ENCODE results near the gene SERPINH1.

The SERPINH1 gene

DNA sequence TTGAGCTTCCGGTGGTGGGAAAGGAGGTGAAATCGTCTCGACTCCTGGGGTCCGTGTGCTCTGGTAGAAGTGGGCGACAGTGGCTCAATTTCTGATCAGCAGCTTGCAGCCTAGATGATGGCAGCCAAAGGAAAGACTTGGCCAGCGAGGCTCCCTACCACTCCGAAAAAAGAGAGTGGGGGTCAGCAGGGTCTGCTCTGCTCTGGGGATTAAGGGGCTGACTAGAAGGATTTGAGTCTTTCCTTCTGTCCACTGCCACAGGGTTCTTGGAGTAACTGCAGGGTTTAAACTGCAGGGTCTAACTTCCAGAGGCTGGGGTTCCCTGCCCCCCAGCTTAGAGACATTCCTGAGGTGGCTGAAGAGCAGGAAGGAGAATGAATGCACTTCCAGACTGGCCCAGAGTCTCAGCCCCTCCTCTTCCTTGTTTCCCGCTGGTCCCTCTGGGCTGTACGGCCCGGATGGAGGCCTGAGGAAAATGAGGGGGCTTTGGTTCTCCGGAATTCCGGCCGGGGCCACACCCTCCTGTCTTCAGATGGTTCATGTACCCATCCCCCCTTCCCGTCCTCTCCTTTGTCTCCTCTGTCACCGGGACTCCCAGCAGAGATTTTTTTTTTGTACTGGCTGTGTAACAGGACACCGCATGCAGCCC, 907 bp downstream of the SERPINH1 start:
- no peak for DNase-seq (ENCODE audit: low read depth)
- H3K4me3 ChIP-seq (ENCODE audit: low read length): peak overlapping the region; percentile 91
- TF ChIP-seq, protein P1, sequence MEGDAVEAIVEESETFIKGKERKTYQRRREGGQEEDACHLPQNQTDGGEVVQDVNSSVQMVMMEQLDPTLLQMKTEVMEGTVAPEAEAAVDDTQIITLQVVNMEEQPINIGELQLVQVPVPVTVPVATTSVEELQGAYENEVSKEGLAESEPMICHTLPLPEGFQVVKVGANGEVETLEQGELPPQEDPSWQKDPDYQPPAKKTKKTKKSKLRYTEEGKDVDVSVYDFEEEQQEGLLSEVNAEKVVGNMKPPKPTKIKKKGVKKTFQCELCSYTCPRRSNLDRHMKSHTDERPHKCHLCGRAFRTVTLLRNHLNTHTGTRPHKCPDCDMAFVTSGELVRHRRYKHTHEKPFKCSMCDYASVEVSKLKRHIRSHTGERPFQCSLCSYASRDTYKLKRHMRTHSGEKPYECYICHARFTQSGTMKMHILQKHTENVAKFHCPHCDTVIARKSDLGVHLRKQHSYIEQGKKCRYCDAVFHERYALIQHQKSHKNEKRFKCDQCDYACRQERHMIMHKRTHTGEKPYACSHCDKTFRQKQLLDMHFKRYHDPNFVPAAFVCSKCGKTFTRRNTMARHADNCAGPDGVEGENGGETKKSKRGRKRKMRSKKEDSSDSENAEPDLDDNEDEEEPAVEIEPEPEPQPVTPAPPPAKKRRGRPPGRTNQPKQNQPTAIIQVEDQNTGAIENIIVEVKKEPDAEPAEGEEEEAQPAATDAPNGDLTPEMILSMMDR (conservative IDR thresholded peaks at IDR 0.05; ENCODE audit: low read depth, low read length): no peak

DNA sequence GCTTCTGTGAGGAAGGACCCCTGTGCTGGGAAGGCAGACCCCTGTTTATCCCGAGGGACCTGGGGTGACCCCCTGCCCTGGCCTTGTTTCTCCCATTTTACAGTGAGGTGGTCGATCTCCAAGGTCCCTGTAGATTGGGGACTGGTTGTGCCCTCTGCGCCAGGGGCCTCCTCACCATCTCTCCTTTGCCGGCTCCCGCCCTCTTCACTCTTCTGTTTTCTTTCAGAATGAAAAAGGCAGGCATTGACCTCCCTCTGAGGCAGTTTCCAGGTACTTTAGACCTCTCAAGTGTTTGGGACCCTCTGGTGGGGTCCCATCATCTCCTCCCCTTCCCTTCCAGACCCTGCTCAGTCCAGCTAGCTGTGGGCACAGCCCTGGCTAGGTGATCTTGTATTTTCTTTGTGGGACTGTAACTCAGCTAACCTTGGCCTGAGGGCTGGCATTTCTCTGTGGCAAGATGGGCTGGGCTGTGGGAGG, 1.5 kb downstream of the SERPINH1 start:
- TF ChIP-seq, protein P1 (conservative IDR thresholded peaks at IDR 0.05; ENCODE audit: low read depth, low read length): no peak
- no peak for DNase-seq (ENCODE audit: low read depth)
- H3K4me3 ChIP-seq (ENCODE audit: low read length): peak overlapping the region; percentile 91

DNA sequence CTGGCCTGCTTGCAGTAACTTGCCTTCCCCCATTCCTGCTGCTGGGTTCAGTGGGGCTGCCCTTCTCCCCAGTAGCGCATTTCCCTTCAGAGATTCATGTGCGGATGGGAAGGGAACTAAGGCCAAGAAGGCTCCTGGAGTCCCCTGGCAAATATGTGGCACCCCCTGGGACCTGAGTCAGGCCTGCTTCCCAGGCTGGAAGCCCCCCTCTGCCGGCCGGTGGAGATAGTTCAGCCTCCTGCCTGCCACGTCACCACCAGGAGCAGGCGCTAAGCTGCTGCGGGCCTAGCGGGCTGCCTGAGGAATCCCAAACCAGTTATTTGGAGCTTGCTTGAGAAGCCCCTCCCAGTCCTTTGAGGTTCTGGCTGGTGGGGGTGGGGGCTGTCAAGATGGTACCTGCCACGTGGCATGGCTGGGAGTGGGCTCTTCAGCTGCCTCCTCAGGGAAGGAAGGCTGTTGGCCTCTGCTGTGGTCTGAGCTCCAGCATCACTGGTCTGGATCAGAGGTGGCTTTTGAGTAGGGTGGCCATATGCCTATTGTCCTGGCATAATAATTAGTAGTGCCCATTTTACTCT, 2.0 kb downstream of the SERPINH1 start:
- peak overlapping the region; percentile 91 for H3K4me3 ChIP-seq (ENCODE audit: low read length)
- TF ChIP-seq, protein P1 (conservative IDR thresholded peaks at IDR 0.05; ENCODE audit: low read depth, low read length): peak; percentile 67
- no peak for DNase-seq (ENCODE audit: low read depth)

DNA sequence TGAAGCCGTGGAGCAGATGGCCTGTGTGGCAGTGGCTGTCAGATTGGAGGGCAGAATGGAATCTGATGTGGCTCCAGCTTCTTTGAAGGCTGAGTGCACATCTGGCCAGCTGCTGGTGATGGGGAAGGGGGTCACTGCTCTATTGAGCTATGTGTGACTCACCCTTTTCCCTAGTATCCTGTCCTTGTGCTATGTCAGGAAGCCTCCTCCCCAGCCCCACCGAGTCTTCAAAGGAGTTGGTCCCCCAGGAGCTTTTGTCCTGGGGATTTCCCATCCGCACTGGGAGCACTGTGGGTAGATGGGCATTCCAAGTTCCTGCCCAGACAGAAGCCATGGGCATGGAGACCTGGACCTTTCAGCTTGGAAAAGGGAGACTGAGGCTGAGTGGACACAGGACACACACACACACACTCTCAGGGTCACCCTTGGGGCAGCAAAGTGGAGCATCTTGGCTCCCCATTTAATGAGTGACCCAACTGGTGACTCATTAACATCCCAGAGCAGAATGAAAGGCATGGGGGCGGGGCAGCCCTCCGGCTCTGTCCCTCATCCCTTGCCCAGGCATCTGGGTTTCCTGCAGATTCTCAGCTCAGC, 3.3 kb downstream of the SERPINH1 start:
- H3K4me3 ChIP-seq (ENCODE audit: low read length): no peak overlapping the region
- DNase-seq (ENCODE audit: low read depth): no peak

DNA sequence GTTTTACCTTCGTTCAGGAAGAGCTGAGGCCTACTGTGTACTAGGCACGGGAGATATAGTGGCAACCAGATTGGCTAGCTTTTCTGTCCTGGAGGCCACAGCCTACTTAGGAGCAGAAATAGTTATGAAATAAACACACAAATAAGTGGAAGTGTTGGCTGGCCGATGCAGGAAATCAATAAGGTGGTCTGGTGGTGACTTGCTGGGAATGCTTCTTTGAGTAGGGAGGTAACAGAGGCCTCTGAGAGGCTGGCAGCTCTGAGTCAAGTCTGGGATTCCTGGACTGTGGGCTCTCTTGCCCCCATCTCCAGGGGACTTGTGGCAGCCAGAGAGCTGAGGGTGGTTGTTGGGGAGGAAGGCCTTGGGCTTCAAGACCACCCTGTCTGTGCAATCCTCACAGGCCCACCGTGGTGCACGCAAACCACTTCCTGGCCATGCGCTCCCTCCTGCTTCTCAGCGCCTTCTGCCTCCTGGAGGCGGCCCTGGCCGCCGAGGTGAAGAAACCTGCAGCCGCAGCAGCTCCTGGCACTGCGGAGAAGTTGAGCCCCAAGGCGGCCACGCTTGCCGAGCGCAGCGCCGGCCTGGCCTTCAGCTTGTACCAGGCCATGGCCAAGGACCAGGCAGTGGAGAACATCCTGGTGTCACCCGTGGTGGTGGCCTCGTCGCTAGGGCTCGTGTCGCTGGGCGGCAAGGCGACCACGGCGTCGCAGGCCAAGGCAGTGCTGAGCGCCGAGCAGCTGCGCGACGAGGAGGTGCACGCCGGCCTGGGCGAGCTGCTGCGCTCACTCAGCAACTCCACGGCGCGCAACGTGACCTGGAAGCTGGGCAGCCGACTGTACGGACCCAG, 4.1 kb downstream of the SERPINH1 start:
- H3K4me3 ChIP-seq (ENCODE audit: low read length): no peak overlapping the region
- DNase-seq (ENCODE audit: low read depth): no peak

More for the DNA sequence above, 3.3 kb downstream of the SERPINH1 start:
- TF ChIP-seq, protein P1 (conservative IDR thresholded peaks at IDR 0.05; ENCODE audit: low read depth, low read length): no peak

DNA sequence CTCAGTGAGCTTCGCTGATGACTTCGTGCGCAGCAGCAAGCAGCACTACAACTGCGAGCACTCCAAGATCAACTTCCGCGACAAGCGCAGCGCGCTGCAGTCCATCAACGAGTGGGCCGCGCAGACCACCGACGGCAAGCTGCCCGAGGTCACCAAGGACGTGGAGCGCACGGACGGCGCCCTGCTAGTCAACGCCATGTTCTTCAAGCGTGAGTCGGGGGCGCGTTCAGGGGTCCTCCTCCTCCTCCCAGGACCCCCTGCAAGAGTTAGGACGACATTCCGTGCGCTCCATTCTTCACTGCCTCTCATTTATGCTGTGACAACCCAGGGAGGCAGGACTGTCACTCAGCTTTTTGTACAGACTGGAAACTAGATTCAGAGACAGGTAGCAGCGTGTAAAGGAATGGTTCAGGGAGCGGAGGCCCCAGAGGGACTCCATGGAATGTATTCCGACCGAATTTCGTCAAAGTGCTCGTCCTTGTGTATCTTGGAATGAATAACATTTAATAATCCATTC, 4.8 kb downstream of the SERPINH1 start:
- TF ChIP-seq, protein P1 (conservative IDR thresholded peaks at IDR 0.05; ENCODE audit: low read depth, low read length): no peak
- DNase-seq (ENCODE audit: low read depth): no peak
- no peak overlapping the region for H3K4me3 ChIP-seq (ENCODE audit: low read length)

More for the DNA sequence above, 4.1 kb downstream of the SERPINH1 start:
- TF ChIP-seq, protein P1 (conservative IDR thresholded peaks at IDR 0.05; ENCODE audit: low read depth, low read length): no peak
